HepG2 (cell line): ENCODE data around the gene HTRA3. TPM values are rescaled to one million over a fixed set of nuclear protein-coding genes. Genes with fewer than 3 reads are reported as not detected.

Experiments used
- ARNTL ChIP-seq: sonication (generic); formaldehyde crosslinking; IDR thresholded peaks from 2 replicates; pipeline ENCODE4 v1.4.0; 2020; ENCODE audit warnings: mild to moderate bottlenecking, missing genetic modification reagents
- HMG20B ChIP-seq: conservative IDR thresholded peaks from 2 replicates; pipeline ENCODE4 v1.6.1; 2016; ENCODE audit warnings: missing genetic modification reagents, missing compliant biosample characterization
- ISL2 ChIP-seq: sonication (generic); formaldehyde crosslinking; IDR thresholded peaks from 2 replicates; pipeline ENCODE4 v1.5.0; 2020; ENCODE audit warnings: missing genetic modification reagents
- MYC ChIP-seq: sonication (generic); formaldehyde crosslinking; IDR thresholded peaks from 2 replicates; pipeline ENCODE4 v1.9.0; 2021; ENCODE audit warnings: missing genetic modification reagents, borderline replicate concordance
- SMAD1 ChIP-seq: sonication (generic); formaldehyde crosslinking; IDR thresholded peaks from 2 replicates; pipeline ENCODE4 v1.4.0; 2020; ENCODE audit warnings: missing genetic modification reagents, low read depth, mild to moderate bottlenecking, borderline replicate concordance
- TAF15 ChIP-seq: fragments of 200-400 bp; formaldehyde crosslinking; IDR thresholded peaks from one replicate; pipeline ENCODE4 v1.6.1; 2018; ENCODE audit warnings: mild to moderate bottlenecking, low read depth, low read length; ENCODE audit not compliant: poor library complexity, severe bottlenecking
- TCF7L2 ChIP-seq: IDR thresholded peaks from 2 replicates; pipeline ENCODE4 v1.6.1; 2011; ENCODE audit warnings: mild to moderate bottlenecking, low read depth, low read length, moderate library complexity
- TEAD3 ChIP-seq: optimal IDR thresholded peaks from 2 replicates; pipeline ENCODE3; 2016; ENCODE audit warnings: borderline replicate concordance
- THAP11 ChIP-seq: IDR thresholded peaks from 2 replicates; pipeline ENCODE4 v1.6.1; 2016; ENCODE audit warnings: missing biosample characterization, missing genetic modification reagents
- ZFP90 ChIP-seq: sonication (generic); formaldehyde crosslinking; IDR thresholded peaks from 2 replicates; pipeline ENCODE4 v1.8.0; 2022; ENCODE audit warnings: missing genetic modification reagents, mild to moderate bottlenecking, inconsistent platforms, borderline replicate concordance
- ZNF430 ChIP-seq: sonication (generic); formaldehyde crosslinking; IDR thresholded peaks from 2 replicates; pipeline ENCODE4 v1.9.0; 2021; ENCODE audit warnings: mild to moderate bottlenecking, missing genetic modification reagents
- ZNF589 ChIP-seq: sonication (generic); formaldehyde crosslinking; conservative IDR thresholded peaks from 2 replicates; pipeline ENCODE4 v1.8.0; 2022; ENCODE audit warnings: mild to moderate bottlenecking, moderate library complexity, missing genetic modification reagents
- ZNF616 ChIP-seq: sonication (generic); formaldehyde crosslinking; IDR thresholded peaks from 2 replicates; pipeline ENCODE4 v1.5.0; 2020; ENCODE audit warnings: low read depth, mild to moderate bottlenecking, missing genetic modification reagents
- ZNF670 ChIP-seq: sonication (generic); formaldehyde crosslinking; IDR thresholded peaks from 2 replicates; pipeline ENCODE4 v1.8.0; 2022; ENCODE audit warnings: mild to moderate bottlenecking, missing genetic modification reagents, borderline replicate concordance
- polyA plus RNA-seq, 8 experiments: library from polyadenylated mRNA; depleted of rRNA in 3 of 8; stranded (reverse) in 7 of 8; unstranded in 1 of 8; fragments of >200 nt; fragmentation: Illumina TruSeq in 4 of 8; extraction: Trizol in 4 of 8; gene quantifications; 2 replicates each; pipeline versions ENCODE4 v1.2.1 to v1.2.3, GENCODE V29; 2011 to 2016; ENCODE audit warnings: low read depth in 4 of 8, missing spikeins in 1 of 8, mixed read lengths in 1 of 8; ENCODE audit not compliant: insufficient read depth in 1 of 8
- total RNA-seq, 5 experiments: library from RNA; depleted of rRNA; stranded (reverse); fragments of >200 nt; fragmentation: Illumina TruSeq; extraction: Trizol; gene quantifications; 2 replicates each; pipeline ENCODE4 v1.2.3, GENCODE V29; 2016; ENCODE audit warnings: low read depth in 1 of 5
- TF ChIP-seq, protein P1 (sequence below): sonication (generic); formaldehyde crosslinking; IDR thresholded peaks from 2 replicates; pipeline ENCODE4 v1.5.0; 2020; ENCODE audit warnings: mild to moderate bottlenecking, missing genetic modification reagents
- TF ChIP-seq, protein P2 (sequence below): sonication (generic); formaldehyde crosslinking; IDR thresholded peaks from 2 replicates; pipeline ENCODE4 v1.8.0; 2022; ENCODE audit warnings: mild to moderate bottlenecking, missing genetic modification reagents, moderate library complexity
- TF ChIP-seq, protein P3 (sequence below): sonication (generic); formaldehyde crosslinking; IDR thresholded peaks from 2 replicates; pipeline ENCODE4 v1.4.0; 2020; ENCODE audit warnings: missing genetic modification reagents, borderline replicate concordance
- TF ChIP-seq, protein P4 (sequence below): sonication (generic); formaldehyde crosslinking; IDR thresholded peaks from 2 replicates; pipeline ENCODE4 v1.5.0; 2020; ENCODE audit warnings: missing genetic modification reagents

The HTRA3 gene
- total and polyA plus RNA-seq, 2 of the 13 experiments (the other 11 are each of a cell fraction or from before 2014, with no cell fraction given), result 0.17 TPM; not detected in 1

DNA sequence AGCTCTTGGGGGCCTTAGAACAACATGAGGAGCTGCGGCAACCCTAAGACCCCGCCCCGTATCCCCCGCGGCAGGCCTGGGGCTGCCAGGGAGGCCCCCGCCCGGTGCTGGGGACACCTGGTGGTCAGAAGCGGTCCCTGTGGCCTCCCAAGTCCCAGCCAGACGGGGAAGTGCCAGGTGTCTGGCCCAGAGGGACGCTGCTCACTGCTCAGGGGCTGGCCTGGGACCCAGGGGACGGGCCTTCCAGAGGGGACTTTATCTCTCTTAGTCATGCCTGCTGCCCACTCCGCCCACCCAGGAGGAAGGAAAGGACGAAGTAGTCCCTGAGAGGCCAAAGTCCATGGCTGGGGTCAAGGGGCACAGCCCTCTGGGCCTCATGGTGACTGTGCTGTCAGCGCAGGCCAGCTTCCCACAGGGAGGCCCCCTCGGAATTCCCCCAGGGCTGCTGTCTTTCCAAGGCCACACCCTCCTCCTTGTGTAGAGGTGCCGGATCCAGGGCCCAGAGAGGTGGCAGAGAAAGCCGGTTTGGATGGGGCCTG is 31.0 kb upstream of the HTRA3 start (continued):
- TF ChIP-seq ARNTL (CRISPR knock-in tag), result no peak
- TF ChIP-seq, protein P1, sequence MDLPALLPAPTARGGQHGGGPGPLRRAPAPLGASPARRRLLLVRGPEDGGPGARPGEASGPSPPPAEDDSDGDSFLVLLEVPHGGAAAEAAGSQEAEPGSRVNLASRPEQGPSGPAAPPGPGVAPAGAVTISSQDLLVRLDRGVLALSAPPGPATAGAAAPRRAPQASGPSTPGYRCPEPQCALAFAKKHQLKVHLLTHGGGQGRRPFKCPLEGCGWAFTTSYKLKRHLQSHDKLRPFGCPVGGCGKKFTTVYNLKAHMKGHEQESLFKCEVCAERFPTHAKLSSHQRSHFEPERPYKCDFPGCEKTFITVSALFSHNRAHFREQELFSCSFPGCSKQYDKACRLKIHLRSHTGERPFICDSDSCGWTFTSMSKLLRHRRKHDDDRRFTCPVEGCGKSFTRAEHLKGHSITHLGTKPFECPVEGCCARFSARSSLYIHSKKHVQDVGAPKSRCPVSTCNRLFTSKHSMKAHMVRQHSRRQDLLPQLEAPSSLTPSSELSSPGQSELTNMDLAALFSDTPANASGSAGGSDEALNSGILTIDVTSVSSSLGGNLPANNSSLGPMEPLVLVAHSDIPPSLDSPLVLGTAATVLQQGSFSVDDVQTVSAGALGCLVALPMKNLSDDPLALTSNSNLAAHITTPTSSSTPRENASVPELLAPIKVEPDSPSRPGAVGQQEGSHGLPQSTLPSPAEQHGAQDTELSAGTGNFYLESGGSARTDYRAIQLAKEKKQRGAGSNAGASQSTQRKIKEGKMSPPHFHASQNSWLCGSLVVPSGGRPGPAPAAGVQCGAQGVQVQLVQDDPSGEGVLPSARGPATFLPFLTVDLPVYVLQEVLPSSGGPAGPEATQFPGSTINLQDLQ (CRISPR knock-in tag), result no peak
- peak; percentile 69 for TF ChIP-seq MYC (CRISPR knock-in tag)
- no peak for TF ChIP-seq ZNF589 (CRISPR knock-in tag)
- no peak for TF ChIP-seq HMG20B (CRISPR knock-in tag)
- TF ChIP-seq, protein P2, sequence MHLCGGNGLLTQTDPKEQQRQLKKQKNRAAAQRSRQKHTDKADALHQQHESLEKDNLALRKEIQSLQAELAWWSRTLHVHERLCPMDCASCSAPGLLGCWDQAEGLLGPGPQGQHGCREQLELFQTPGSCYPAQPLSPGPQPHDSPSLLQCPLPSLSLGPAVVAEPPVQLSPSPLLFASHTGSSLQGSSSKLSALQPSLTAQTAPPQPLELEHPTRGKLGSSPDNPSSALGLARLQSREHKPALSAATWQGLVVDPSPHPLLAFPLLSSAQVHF (CRISPR knock-in tag), result no peak
- no peak for TF ChIP-seq TEAD3 (CRISPR knock-in tag)
- no peak for TF ChIP-seq ISL2
- TF ChIP-seq, protein P3, sequence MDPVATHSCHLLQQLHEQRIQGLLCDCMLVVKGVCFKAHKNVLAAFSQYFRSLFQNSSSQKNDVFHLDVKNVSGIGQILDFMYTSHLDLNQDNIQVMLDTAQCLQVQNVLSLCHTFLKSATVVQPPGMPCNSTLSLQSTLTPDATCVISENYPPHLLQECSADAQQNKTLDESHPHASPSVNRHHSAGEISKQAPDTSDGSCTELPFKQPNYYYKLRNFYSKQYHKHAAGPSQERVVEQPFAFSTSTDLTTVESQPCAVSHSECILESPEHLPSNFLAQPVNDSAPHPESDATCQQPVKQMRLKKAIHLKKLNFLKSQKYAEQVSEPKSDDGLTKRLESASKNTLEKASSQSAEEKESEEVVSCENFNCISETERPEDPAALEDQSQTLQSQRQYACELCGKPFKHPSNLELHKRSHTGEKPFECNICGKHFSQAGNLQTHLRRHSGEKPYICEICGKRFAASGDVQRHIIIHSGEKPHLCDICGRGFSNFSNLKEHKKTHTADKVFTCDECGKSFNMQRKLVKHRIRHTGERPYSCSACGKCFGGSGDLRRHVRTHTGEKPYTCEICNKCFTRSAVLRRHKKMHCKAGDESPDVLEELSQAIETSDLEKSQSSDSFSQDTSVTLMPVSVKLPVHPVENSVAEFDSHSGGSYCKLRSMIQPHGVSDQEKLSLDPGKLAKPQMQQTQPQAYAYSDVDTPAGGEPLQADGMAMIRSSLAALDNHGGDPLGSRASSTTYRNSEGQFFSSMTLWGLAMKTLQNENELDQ (CRISPR knock-in tag), result no peak
- TF ChIP-seq ZNF430 (CRISPR knock-in tag), result peak; percentile 52; the same call in 1 of the 2 replicates
- no peak for TF ChIP-seq TCF7L2
- TF ChIP-seq THAP11 (CRISPR knock-in tag), result peak; percentile 26; the same call in 1 of the 2 replicates
- TF ChIP-seq, protein P4, sequence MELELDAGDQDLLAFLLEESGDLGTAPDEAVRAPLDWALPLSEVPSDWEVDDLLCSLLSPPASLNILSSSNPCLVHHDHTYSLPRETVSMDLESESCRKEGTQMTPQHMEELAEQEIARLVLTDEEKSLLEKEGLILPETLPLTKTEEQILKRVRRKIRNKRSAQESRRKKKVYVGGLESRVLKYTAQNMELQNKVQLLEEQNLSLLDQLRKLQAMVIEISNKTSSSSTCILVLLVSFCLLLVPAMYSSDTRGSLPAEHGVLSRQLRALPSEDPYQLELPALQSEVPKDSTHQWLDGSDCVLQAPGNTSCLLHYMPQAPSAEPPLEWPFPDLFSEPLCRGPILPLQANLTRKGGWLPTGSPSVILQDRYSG (CRISPR knock-in tag), result no peak
- TF ChIP-seq ZNF616 (CRISPR knock-in tag), result no peak
- TF ChIP-seq ZFP90 (CRISPR knock-in tag), result peak; percentile 40; the same call in 1 of the 2 replicates
- 0 out of 2 replicates have a peak, but pooled peaks have one; percentile 52 for TF ChIP-seq ZNF670 (CRISPR knock-in tag)
- TF ChIP-seq SMAD1 (CRISPR knock-in tag), result peak; percentile 75; the same call in 1 of the 2 replicates
- TF ChIP-seq TAF15, result no peak
